ENCODE measurements around the gene AP2A2. TPM values are rescaled to one million over a fixed set of nuclear protein-coding genes. Genes with fewer than 3 reads are reported as not detected.

AP2A2 gene
- total RNA-seq, 1 donor from 2014 or later: 48.5 TPM

GRCh38 chr11:1051356-1052132 is 125.9 kb downstream of the AP2A2 start:
- no peak overlapping the region for H3K4me3 ChIP-seq (ENCODE audit: low read depth, low read length)
- TF ChIP-seq CTCF (conservative IDR thresholded peaks at IDR 0.05; ENCODE audit: low read depth, low read length): no peak
- no peak for DNase-seq (ENCODE audit: low read depth)

GRCh38 chr11:1052133-1053011 is 126.7 kb downstream of the AP2A2 start:
- no peak for TF ChIP-seq CTCF (conservative IDR thresholded peaks at IDR 0.05; ENCODE audit: low read depth, low read length)
- H3K4me3 ChIP-seq (ENCODE audit: low read depth, low read length): no peak overlapping the region
- no peak for DNase-seq (ENCODE audit: low read depth)

- TF ChIP-seq CTCF (conservative IDR thresholded peaks at IDR 0.05; ENCODE audit: low read depth, low read length): no peak
- no peak for DNase-seq (ENCODE audit: low read depth)
- no peak overlapping the region for H3K4me3 ChIP-seq (ENCODE audit: low read depth, low read length)
Measured at GRCh38 chr11:1053121-1053901, 127.6 kb downstream of the AP2A2 start.

- no peak for TF ChIP-seq CTCF (conservative IDR thresholded peaks at IDR 0.05; ENCODE audit: low read depth, low read length)
- no peak for DNase-seq (ENCODE audit: low read depth)
- no peak overlapping the region for H3K4me3 ChIP-seq (ENCODE audit: low read depth, low read length)
Measured at GRCh38 chr11:1054143-1055108, 128.8 kb downstream of the AP2A2 start.

- DNase-seq (ENCODE audit: low read depth): no peak
- no peak for TF ChIP-seq CTCF (conservative IDR thresholded peaks at IDR 0.05; ENCODE audit: low read depth, low read length)
- H3K4me3 ChIP-seq (ENCODE audit: low read depth, low read length): no peak overlapping the region
Measured at GRCh38 chr11:1055109-1055703, 129.5 kb downstream of the AP2A2 start.

All from epithelial cell of proximal tubule (primary cell).